HG03457 (cell line): Measurements from ENCODE around the gene CLECL1.
"Not testable (repeated sequence)": the region's sequence is repeated elsewhere in the genome, so short reads cannot be mapped to it uniquely, and the experiment has no call there.

Experiments used
- ATAC-seq: cut with Tn5 transposase; IDR thresholded peaks from one replicate; pipeline ENCODE4 v1.9.1; 2021; ENCODE audit warnings: moderate number of reproducible peaks; ENCODE audit not compliant: unreplicated experiment

Gene CLECL1

GRCh38 chr12:9752145-9752933 is 19.4 kb upstream of the CLECL1 start:
- no peak for ATAC-seq

- ATAC-seq: no peak
These were observed 18.6 kb upstream of the CLECL1 start for GRCh38 chr12:9751204-9752144.

GRCh38 chr12:9750276-9751203 is 17.6 kb upstream of the CLECL1 start:
- ATAC-seq: peak; percentile 47

- ATAC-seq: no peak
These were observed 16.7 kb upstream of the CLECL1 start for GRCh38 chr12:9749640-9750039.

- ATAC-seq: no peak
These were observed 12.3 kb upstream of the CLECL1 start for GRCh38 chr12:9745199-9745598.

- ATAC-seq: no peak
These were observed 9.8 kb upstream of the CLECL1 start for GRCh38 chr12:9742661-9743060.

GRCh38 chr12:9741726-9742125 is 8.8 kb upstream of the CLECL1 start:
- ATAC-seq: peak; percentile 68

GRCh38 chr12:9740106-9740750 is 7.3 kb upstream of the CLECL1 start:
- no peak for ATAC-seq

GRCh38 chr12:9739404-9740105 is 6.7 kb upstream of the CLECL1 start:
- not testable (repeated sequence) for ATAC-seq

- ATAC-seq: not testable (repeated sequence)
These were observed 6.0 kb upstream of the CLECL1 start for GRCh38 chr12:9738905-9739304.

GRCh38 chr12:9736936-9737705 is 4.2 kb upstream of the CLECL1 start:
- no peak for ATAC-seq

GRCh38 chr12:9735601-9736000 is 2.7 kb upstream of the CLECL1 start:
- ATAC-seq: no peak

- no peak for ATAC-seq
These were observed 1.1 kb downstream of the CLECL1 start for GRCh38 chr12:9731797-9732196.

- ATAC-seq: no peak
These were observed 1.5 kb downstream of the CLECL1 start for GRCh38 chr12:9731393-9731792.

- no peak for ATAC-seq
These were observed 2.3 kb downstream of the CLECL1 start for GRCh38 chr12:9730591-9730990.

GRCh38 chr12:9730011-9730410 is 2.9 kb downstream of the CLECL1 start:
- no peak for ATAC-seq

GRCh38 chr12:9729082-9729481 is 3.8 kb downstream of the CLECL1 start:
- ATAC-seq: no peak

- no peak for ATAC-seq
These were observed 5.1 kb downstream of the CLECL1 start for GRCh38 chr12:9727813-9728212.
